Measurements from ENCODE around the gene CHST10.
"Not testable (repeated sequence)": the region's sequence is repeated elsewhere in the genome, so short reads cannot be mapped to it uniquely, and the experiment has no call there.

The CHST10 gene, protein sequence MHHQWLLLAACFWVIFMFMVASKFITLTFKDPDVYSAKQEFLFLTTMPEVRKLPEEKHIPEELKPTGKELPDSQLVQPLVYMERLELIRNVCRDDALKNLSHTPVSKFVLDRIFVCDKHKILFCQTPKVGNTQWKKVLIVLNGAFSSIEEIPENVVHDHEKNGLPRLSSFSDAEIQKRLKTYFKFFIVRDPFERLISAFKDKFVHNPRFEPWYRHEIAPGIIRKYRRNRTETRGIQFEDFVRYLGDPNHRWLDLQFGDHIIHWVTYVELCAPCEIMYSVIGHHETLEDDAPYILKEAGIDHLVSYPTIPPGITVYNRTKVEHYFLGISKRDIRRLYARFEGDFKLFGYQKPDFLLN

DNA sequence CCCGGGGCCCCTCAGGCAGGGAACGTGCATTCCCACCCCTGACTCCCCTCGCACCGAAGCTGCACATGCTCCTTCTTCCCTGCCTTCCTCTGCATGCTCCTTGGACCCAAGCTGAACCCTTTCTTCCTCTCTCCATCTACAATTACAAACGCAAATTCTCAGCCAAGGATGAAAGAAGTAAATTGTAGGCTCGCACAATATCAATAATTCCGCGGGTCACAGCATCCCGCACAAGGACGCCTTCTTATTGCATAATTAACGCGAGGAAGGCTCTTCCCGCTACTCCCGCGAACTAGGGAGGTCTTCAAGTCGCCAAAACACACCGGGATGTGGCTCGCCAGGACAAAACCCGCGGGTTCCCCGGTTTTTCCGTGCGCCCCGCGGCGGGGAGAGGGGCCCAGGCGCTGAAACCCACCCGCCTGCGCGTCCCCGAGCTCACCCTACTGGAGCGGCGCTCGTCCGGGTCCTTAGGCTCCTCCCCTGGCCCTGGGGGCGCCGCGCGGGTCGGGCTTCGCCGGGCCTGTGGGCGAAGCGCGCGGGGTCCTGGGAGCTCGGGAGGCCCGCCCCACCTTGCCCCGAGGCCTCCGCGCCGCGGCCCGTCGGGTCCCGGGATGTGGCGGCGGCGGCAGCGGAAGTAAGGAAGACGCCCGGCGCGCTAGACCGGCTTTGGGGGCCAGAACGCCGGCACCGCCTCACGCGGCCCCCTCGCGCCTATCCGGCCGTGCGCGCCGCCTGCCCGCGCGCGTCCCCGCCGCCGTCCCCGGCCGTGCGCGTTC lies at the start of gene CHST10:
Gene CHST10 (minus strand): TSS at position 734 of the 776 bp plus-strand sequence. CDS start 10,993 bp downstream, outside the sequence.
- DNase-seq (ENCODE audit: low spot score), result peak; percentile 64

DNA sequence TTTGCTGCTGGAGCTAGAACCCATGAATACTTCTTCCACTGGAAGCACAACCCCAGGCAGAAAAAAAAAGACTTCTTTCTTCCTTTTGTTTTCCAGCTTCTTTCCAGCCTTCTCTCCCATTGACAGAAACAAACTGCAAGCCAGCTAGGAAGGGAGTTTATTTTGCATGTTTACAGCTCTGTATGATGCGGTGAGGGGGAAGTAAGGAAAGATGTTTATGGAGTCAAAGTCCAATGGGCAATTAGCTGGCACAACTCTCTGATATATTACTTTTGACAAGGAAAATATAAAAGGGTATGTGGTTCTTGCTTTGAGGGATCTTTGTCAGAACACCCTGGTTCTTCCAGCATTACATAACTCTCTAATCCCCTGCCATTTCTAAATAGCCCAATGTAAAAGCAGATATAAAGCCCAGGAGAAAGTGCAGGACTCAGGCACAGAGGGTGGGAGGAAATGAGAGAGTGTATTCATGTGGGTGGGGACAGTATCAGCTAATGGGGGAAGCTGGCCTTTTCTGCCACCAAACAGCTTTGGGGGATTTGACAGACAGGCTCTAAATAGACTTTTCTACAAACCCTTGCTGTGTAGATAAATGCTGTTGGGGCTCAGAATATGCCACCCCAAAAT lies 43.5 kb upstream of the CHST10 start:
- DNase-seq (ENCODE audit: low spot score), result no peak

DNA sequence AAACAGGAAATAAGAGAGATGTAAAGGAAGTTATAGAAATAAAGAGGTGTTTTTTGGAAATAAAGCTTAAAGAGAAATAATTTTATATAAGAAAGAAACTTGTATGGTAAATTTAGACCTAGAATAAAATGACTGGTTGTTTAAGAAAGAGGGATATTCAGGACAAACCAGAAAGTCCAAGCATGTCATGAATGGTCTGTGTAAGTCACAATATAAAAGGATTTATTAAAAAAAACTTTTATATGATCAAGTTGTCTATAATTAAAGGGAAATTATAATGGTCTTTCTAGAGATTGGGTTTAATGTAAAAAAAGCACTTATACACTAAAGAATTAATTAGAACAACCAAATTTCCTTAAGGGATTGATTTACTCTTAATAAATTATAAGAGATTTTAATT lies 38.9 kb upstream of the CHST10 start:
- DNase-seq (ENCODE audit: low spot score), result not testable (repeated sequence)

DNA sequence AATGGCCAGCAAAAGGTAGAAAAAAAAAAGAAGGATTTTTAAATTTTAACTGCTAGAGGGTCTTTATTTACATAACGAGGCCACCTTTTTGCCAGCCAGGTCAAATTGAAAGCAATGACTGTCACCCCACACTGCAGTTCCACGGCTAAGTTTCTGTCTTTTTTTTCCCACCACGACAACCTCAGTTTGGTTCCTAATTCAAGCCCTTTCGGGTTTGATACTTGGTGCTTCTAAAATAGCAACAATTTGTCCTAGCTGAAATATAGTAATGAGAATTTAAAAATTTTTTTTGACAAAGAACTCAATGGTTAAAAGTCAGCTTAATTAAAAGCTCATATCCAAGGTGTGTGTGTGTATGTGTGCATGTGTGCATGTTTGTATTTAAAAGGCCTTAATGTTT lies 36.4 kb upstream of the CHST10 start:
- no peak for DNase-seq (ENCODE audit: low spot score)

DNA sequence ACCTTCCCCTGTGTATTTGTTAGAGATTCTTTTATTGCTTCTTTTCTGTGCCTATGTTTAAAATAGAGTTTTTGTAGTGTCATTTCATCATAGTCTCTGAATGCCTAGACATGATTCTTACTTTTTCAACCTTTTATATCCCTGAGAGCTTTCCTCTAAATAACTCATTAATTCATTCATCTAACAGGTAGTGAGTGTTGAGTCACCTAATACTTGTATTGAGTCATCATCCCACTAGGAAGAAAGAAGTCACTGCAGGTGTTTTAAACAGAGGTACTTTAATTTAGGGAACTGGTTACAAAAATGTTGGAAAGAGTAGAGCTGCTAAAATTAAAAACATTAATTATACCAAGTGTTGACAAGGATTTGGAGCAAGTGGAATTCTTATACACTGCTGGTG lies 34.3 kb upstream of the CHST10 start:
- no peak for DNase-seq (ENCODE audit: low spot score)

DNA sequence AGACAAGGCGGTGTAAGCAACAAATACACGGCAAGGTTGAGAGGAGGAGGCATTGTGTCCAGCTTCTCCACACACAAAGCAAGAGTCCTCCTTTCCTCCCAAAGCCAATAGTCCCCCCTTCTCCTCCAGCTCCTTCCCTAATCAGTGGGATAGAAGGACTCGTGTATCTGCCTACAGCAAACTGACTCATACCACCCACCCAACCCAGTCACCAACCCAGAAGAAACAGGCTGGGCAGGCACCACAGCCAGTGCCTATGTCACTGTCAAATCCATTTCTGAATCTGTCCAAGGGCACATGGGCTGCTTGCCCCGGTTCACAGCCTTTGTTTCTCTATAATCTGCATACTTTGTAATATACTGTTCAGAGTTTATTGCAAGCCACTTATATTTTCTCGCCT lies 33.6 kb upstream of the CHST10 start:
- no peak for DNase-seq (ENCODE audit: low spot score)

DNA sequence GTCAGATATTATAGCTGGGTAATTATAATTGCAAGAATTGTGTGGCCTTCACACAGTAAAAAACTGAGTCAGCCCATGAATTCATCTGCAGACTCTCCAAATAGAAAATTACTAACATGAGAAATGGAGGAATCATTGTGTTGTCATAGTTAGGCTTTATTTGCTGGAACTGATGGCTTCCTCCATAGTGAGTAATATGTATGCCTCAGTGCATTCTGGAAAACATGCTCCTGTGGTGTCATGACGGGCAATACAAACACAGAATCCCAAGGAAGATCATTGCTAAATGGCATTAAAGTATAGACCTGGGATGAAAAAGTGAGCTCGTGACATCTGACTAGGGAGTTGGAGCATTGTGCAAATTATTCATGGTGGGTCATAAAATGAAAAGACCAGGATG lies 29.2 kb upstream of the CHST10 start:
- no peak for DNase-seq (ENCODE audit: low spot score)

DNA sequence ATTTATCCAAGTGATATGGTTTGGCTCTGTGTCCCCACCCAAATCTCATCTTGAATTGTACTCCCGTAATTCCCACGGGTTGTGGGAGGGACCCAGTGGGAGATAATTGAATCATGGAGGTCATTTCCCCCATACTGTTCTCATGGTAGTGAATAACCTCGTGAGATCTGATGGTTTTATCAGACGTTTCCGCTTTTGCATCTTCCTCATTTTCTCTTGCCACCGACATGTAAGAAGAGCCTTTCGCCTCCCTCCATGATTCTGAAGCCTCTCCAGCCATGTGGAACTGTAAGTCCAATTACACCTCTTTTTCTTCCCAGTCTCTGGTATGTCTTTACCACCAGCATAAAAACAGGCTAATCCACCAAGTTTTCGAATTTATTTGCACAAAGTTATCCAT lies 20.3 kb upstream of the CHST10 start:
- DNase-seq (ENCODE audit: low spot score), result no peak

DNA sequence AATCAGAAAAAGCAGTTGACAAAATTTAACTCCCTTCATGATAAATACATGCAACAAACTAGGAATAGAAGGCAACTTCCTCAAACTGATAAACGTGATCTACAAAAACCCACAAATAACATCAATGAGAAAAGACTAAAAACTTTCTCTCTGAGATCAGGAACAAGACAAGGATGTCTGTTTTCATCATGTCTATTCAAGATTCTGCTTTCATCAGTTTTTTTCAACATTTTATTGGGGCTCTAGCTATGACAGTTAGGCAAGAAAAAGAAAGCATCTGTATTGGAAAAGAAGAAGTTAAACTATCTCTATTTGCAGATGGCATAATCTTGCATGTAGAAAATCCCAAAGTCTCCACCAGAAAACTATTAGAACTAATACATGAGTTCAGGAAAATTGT lies 12.3 kb upstream of the CHST10 start:
- no peak for DNase-seq (ENCODE audit: low spot score)

DNA sequence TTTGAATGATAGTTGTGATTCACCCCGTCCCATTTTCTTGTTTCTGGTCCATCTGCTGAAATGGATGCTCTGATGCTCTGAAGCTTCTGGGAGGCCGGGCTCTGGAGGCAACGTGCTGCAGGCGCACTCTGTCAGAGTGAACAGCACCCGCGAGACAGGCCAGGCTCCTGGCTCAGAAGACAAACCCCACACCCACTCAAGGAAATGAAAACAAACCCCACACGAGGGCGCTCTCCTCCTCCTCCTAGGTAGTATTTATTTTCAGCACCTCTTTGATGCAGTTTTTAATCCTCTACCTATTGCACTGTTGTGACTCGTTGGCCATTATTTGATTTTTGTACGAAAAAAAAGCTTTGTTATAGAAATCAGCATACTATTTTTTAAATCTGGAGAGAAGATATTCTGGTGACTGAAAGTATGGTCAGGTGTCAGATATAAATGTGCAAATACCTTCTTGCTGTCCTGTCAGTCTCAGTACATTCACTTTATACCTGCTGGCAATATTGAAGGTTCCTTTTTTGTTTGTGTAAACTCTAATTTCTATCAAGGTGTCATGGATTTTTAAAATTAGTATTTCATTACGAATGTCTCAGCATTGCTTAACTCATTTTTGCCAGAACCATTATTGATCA lies 10.3 kb upstream of the CHST10 start:
- peak; percentile 68 for DNase-seq (ENCODE audit: low spot score)

DNA sequence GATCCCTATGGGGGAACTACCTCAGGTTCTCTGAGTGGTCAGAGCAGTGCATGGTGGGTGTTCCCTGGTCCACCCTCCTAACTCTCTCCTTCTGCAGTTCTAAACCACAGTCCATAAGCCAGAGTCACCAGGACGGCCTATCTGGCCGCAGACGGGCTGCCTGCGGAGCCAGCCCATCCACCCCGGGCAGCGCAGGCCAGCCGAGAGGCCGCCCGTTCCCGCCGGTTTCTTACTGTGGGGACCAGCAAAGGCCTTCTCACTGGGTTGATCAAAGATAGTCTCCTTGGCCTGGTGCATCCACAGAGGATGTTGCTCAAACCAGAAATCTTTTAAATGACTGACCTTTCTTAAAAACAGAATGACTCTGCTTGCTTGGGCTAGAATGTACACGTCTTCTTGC lies 9.6 kb upstream of the CHST10 start:
- DNase-seq (ENCODE audit: low spot score), result no peak

DNA sequence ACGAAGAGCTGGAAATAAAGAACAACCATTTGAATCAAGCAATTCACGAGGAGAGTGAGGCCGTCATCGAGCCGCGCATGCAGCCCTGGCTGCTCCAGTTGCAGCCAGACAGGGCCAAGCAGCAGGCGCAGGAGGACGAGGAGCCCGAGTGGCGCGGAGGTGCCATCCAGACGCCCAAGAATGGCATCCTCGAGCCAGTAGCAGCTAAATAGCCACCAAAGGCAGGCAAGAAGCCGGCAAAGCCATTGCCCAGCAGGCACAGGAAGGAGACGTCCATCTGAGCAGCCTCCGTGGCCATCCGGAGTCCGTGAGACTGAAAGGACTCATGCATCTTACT lies 8.9 kb upstream of the CHST10 start:
- DNase-seq (ENCODE audit: low spot score), result no peak

DNA sequence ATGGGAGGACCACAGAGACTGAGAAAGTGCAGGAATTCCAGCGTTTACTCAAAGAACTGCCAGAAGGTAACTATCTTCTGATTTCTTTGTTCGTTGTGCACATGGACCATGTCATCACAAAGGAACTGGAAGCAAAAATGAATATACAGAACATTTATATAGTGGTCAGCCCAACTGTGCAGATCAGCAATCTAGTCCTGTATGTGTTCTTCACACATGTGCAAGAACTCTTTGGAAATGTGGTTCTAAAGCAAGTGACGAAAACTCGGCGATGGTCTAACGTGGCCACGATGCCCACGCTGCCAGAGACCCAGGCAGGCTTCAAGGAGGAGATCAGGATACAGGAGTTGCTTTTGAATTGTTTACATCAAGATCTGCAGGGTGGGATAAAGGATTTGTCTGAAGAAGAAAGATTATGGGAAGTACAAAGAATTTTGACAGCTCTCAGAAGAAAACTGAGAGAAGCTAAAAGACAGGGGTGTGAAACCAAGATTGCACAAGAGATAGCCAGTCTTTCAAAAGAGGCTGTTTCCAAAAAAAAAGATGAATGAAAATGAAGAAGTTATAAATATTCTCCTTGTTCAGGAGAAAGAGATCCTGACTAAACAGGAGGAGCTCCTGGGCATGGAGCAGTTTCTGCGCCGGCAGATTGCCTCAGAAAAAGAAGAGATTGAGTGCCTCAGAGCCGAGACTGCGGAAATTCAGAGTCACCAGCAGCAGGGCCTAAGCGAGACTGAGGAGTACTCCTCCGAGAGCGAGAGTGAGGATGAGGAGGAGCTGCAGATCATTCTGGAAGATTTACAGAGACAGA lies 8.3 kb upstream of the CHST10 start:
- DNase-seq (ENCODE audit: low spot score), result no peak

DNA sequence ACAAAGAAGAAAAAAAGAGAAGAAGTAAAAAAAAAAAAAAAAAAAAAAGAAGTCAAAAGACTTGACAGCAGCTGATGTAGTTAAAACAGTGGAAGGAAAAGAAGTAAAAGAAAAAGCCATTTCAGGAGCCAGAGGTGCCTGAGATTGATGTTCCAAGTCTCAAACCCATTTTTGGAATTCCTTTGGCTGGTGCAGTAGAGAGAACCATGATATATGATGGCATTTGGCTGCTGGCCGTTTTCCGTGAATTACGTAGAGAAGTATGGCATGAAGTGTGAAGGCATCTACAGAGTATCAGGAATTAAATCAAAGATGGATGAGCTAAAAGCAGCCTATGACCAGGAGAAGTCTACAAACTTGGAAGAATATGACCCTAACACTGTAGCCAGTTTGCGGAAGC lies 7.6 kb upstream of the CHST10 start:
- no peak for DNase-seq (ENCODE audit: low spot score)

DNA sequence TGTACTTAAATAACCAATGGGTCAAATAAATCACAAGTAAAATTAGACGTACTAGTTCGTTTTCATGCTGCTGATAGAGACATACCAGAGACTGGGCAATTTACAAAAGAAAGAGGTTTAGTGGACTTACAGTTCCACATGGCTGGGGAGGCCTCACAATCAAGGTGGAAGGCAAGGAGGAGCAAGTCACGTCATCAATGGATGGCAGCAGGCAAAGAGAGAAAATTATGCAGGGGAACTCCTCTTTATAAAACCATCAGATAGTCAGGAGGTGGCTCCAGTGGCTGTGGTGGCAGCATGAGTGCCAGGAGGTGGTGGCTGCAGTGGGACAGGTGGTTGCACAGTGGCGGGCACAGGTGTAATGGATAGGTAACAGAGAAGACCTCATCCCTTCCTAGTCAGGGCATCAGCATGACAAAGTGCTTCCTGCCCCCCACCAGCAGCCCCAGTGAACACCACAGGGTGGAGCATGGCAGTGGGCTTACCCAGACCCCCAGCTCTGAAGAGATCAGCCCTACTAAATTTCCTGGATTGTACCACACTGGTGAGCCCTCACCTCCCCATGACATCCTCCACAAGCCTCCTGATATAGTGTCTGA lies 6.9 kb upstream of the CHST10 start:
- DNase-seq (ENCODE audit: low spot score), result no peak

DNA sequence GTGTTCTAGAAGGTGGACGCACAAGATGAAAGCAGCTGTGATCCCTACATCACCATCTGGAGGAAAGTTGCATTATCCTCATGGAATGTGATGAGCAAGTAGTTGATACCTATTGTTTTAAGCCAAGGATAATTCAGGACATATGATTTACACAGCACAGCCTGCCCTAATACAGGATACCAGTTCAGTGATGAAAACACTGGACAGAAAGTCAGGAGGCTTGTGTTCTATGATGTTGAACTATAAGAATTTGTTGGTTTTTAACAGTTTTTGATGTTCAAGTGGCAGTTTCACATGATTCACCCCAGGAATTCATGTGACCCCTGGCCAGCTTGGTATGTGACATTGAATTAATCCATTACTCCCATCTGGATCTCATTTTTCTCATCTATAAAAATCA lies 6.2 kb upstream of the CHST10 start:
- DNase-seq (ENCODE audit: low spot score), result no peak

DNA sequence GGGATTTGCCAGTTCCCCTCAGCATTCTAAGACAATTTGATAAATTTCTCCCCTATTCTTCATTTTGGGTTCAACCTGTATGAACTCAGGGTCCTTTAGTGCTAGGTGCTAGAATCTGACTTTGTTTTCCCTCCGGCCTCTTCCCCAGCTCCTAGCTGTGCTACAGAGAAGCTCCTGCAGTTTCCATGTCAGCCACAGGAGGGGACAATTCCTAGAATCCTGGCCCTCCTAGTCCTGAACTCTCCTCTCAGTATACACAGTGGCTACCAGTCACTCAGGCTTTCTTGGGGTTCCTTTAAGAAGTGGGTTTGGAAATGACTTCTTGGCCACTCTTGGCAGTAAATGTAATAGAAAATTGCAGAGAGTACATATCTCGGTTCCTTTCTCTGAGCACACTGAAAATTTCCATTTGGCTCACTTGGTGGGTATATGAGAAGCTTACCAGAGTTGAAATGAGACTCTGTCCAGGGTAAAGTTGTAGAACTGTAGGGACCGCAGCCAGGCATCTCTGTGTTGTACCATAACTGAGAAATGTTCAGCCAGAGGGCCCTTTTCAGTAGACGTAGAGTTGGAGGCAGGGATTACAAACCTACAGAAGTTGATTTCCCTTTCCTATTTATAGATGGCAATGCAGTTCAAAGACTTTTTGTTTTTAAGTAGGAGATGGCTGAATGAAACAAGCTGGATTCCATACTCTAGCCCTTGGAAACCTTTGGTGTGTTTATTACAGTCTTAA lies 5.0 kb upstream of the CHST10 start:
- peak; percentile 46 for DNase-seq (ENCODE audit: low spot score)

DNA sequence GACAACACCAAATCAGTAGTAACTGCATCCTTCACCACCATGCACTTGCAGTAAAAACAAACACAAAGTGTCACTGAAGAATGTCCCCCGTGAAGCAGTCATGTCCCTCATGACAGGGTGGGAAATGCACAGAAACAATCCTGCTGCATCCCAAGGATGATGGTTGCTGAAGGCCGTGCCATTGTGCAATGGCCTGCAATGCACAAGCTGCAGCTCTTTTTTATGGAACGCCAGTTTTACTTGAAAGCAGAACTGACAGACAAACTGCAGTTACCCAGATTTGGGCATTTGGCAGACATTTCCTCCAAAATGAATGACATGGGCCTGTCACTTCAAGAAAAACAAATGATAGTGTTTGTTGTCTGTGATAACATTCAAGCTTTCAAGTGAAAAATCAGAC lies 2.4 kb upstream of the CHST10 start:
- DNase-seq (ENCODE audit: low spot score), result no peak

DNA sequence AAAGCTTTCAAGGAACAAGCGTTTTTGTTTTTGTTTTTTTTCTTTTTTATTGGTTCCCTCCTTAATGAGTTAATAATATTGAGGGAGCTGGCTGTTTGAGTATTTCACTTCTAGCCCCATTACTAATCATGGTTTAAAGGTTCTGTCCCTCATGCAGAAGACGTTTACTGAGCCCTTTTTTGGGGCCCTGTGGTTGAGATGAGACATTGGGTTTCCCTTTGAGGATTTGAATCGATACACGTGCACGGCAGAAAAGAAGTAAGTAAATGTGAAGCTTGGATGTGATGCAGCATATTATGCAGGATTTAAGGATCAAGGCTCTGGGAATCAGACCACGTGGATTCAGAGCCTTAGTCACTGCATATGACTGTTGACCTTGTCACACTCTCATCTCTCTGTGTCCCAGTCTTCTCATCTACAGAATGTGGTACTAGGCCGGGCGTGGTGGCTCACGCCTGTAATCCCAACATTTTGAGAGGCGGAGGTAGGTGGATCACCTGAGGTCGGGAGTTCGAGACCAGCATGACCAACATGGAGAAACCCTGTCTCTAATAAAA lies 1.0 kb upstream of the CHST10 start:
- no peak for DNase-seq (ENCODE audit: low spot score)

DNA sequence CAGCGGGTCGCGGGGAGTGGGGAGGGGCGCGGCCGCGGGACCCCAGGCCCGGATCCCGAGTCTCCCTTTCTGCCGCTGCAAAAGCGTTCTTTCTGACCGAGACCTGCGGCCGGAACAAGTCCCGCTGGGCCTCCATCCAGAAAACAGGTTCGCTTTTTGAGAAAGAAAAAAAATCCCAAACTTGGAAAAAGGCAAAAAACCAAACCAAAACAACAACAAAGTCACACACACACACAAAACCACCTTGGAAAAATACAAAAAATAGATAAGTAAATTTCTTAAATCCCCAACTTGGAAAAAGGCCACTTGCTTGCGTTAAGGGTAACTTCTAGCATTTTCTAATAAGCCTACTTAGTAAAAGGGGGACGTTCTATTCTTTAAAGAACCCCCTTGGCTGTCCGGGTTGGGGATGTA lies 250 bp upstream of the CHST10 start:
- peak; percentile 29 for DNase-seq (ENCODE audit: low spot score)
